ENCODE results near the gene TENM3.

DNA sequence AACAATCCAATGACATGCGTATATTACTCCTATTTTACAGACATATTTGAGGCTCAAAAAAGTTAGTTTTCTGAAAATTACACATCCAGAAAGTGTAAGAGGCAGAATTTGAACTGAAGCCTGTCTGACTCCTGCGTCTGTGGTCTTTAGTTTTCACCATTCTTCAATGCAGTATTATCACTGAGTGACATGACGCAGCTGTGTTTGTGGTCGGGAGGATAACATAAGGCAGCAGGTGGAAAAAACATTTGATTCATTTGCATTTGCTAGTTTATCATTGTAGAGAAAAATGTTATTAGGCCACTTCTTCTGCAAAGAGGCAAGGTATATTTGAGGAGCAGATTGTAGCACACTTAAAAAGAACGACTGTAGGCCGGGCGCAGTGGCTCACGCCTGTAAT, 186.7 kb downstream of the TENM3 start:
- TF ChIP-seq CTCF (IDR thresholded peaks at IDR 0.05; ENCODE audit: low read length) (no peak), EZH2 (optimal IDR thresholded peaks at IDR 0.05; ENCODE audit: low read depth, low read length) (no peak), EZH2phosphoT487 (IDR thresholded peaks at IDR 0.05; ENCODE audit: low read length) (no peak)

Data from MM.1S (cell line).